K562 (cell line): ENCODE results near the gene STEAP3. TPM values are rescaled to one million over a fixed set of nuclear protein-coding genes. Genes with fewer than 3 reads are reported as not detected.

Source experiments
- ATAC-seq: fragments of 200-7000 bp; cut with Tn5 transposase; 3 replicates; pipeline ENCODE4 v1.9.1; 2020; ENCODE audit warnings: moderate library complexity
- BruUV-seq: library from RNA; stranded (reverse); fragments of 400-500 nt; replicated peaks from 2 replicates; lab custom pipeline; 2021; lab: Mats Ljungman, UMichigan
- CTCF ChIA-PET: fragments of 300-600 bp; formaldehyde crosslinking; extraction: SDS; loops from one replicate; lab custom pipeline; 2021; ENCODE audit warnings: low intra/inter-chr PET ratio; lab: Yijun Ruan, JAX
- POLR2A ChIA-PET: fragments of 300-600, 350-650 bp; sonication (Branson Sonifier 250); formaldehyde crosslinking; extraction: SDS; loops from one replicate; lab custom pipeline; 2021; ENCODE audit warnings: antibody characterized with exemption, inconsistent platforms; lab: Yijun Ruan, JAX
- DNase-seq, 4 experiments: peaks; one replicate each; pipeline versions ENCODE4 v3.0.0 to v3.0.0-alpha.2; 2011 to 2018; ENCODE audit warnings: low spot score in 3 of 4, mixed read lengths in 3 of 4; ENCODE audit errors: extremely low read depth in 1 of 4
- FAIRE-seq: peaks from 2 replicates; lab custom pipeline; 2011; peaks lifted over from hg19 to GRCh38; lab: Jason Lieb, UNC
- H2AFZ ChIP-seq: 2 replicates; pipeline ENCODE4 v1.6.0; 2011; ENCODE audit warnings: low read depth, low read length, control low read depth, inconsistent platforms
- H3K27ac ChIP-seq: fragments of 200-600 bp; 3 replicates; pipeline ENCODE4 v1.8.0; 2011; ENCODE audit warnings: low read depth, mild to moderate bottlenecking, control low read depth, inconsistent platforms, low read length, moderate library complexity, mixed read lengths; ENCODE audit errors: extremely low read depth
- H3K27me3 ChIP-seq, 2 experiments: fragments of 300-600 bp in 1 of 2; 2 replicates in 1 of 2; 3 replicates in 1 of 2; pipeline versions ENCODE4 v1.6.0 to v1.8.0; 2011; ENCODE audit warnings: inconsistent platforms in 2 of 2, low read length in 2 of 2, mild to moderate bottlenecking in 1 of 2, mixed read lengths in 1 of 2, moderate library complexity in 1 of 2; ENCODE audit not compliant: control insufficient read depth in 2 of 2, insufficient read depth in 2 of 2
- H3K36me3 ChIP-seq: fragments of 300-600 bp; 3 replicates; pipeline ENCODE4 v1.8.0; 2011; ENCODE audit warnings: mild to moderate bottlenecking, low read length, inconsistent platforms; ENCODE audit not compliant: control insufficient read depth, insufficient read depth
- H3K4me1 ChIP-seq, 2 experiments: fragments of 200-600 bp in 1 of 2; replicated peaks in 1 of 2; 2 replicates in 1 of 2; 3 replicates in 1 of 2; pipeline versions ENCODE4 v1.5.1 to v1.8.0; 2011; ENCODE audit warnings: inconsistent platforms in 2 of 2, low read length in 2 of 2, mild to moderate bottlenecking in 1 of 2, mixed read lengths in 1 of 2, moderate library complexity in 1 of 2; ENCODE audit not compliant: control insufficient read depth in 2 of 2, insufficient read depth in 2 of 2
- H3K4me2 ChIP-seq: 2 replicates; pipeline ENCODE4 v1.6.1; 2011; ENCODE audit warnings: low read length, control low read depth, inconsistent platforms, mixed read lengths; ENCODE audit not compliant: insufficient read depth
- H3K4me3 ChIP-seq: fragments of 200-600 bp; sonication (generic), shearing (Covaris generic); 2 replicates; pipeline ENCODE4 v1.5.1; 2016; ENCODE audit warnings: control low read depth, inconsistent platforms
- H3K79me2 ChIP-seq: fragments of 200-600 bp; 3 replicates; pipeline ENCODE4 v1.8.0; 2011; ENCODE audit warnings: low read length, inconsistent platforms; ENCODE audit not compliant: control insufficient read depth, insufficient read depth
- H3K9ac ChIP-seq, 2 experiments: 2 replicates each; pipeline versions ENCODE4 v1.6.0 to v1.6.1; 2011; ENCODE audit warnings: low read depth in 2 of 2, low read length in 2 of 2, control low read depth in 1 of 2, inconsistent platforms in 1 of 2, mild to moderate bottlenecking in 1 of 2, mixed read lengths in 1 of 2; ENCODE audit not compliant: insufficient read depth in 1 of 2
- H3K9me1 ChIP-seq: one replicate; pipeline ENCODE4 v1.6.0; 2011; ENCODE audit warnings: inconsistent platforms, mild to moderate bottlenecking, low read length, moderate library complexity; ENCODE audit not compliant: control insufficient read depth, insufficient read depth
- H3K9me3 ChIP-seq: replicated peaks from 2 replicates; pipeline ENCODE4 v1.5.1; 2011; ENCODE audit warnings: low read depth, low read length, inconsistent platforms; ENCODE audit not compliant: control insufficient read depth, insufficient read depth
- H4K20me1 ChIP-seq: replicated peaks from 2 replicates; pipeline ENCODE4 v1.6.1; 2011; ENCODE audit warnings: low read length, inconsistent platforms, mixed read lengths; ENCODE audit not compliant: control insufficient read depth, insufficient read depth
- BRCA1 ChIP-seq, 2 experiments: fragments of 450-650 bp in 1 of 2; sonication (generic) in 1 of 2; formaldehyde crosslinking in 1 of 2; IDR thresholded peaks; 2 replicates each; pipeline versions ENCODE4 v1.5.0 to v1.6.1; 2017 to 2020; ENCODE audit warnings: mild to moderate bottlenecking in 1 of 2, missing genetic modification reagents in 1 of 2
- FOXA3 ChIP-seq, 2 experiments: fragments of 450-650 bp in 1 of 2; sonication (generic) in 1 of 2; formaldehyde crosslinking; IDR thresholded peaks in 1 of 2; conservative IDR thresholded peaks in 1 of 2; 2 replicates each; pipeline versions ENCODE4 v1.4.0 to v1.8.0; 2020 to 2022; ENCODE audit warnings: mild to moderate bottlenecking in 2 of 2, missing genetic modification reagents in 1 of 2
- L3MBTL2 ChIP-seq: fragments of 450-650 bp; IDR thresholded peaks from 2 replicates; pipeline ENCODE4 v1.6.1; 2016; ENCODE audit warnings: mild to moderate bottlenecking, moderate library complexity
- NR2C1 ChIP-seq, 2 experiments: fragments of 450-650 bp; IDR thresholded peaks; 2 replicates each; pipeline ENCODE4 v1.6.1; 2017; ENCODE audit warnings: mild to moderate bottlenecking in 2 of 2, antibody characterized with exemption in 1 of 2, inconsistent platforms in 1 of 2, missing compliant biosample characterization in 1 of 2, missing genetic modification characterization in 1 of 2
- RBM15 ChIP-seq: fragments of 200-400 bp; formaldehyde crosslinking; IDR thresholded peaks from 2 replicates; pipeline ENCODE4 v1.6.1; 2018; ENCODE audit warnings: mild to moderate bottlenecking, low read length, moderate library complexity; ENCODE audit not compliant: insufficient read depth
- TAF1 ChIP-seq: IDR thresholded peaks from 2 replicates; pipeline ENCODE4 v1.6.1; 2011; ENCODE audit warnings: mild to moderate bottlenecking, low read length, moderate library complexity; ENCODE audit not compliant: insufficient read depth, control insufficient read depth, severe bottlenecking; ENCODE audit errors: extremely low read depth
- ZNF133 ChIP-seq: fragments of 250-450 bp; sonication (Bioruptor Pico); IDR thresholded peaks from 2 replicates; pipeline ENCODE4 v1.4.0; 2020; ENCODE audit warnings: mild to moderate bottlenecking
- ZNF174 ChIP-seq: fragments of 250-450 bp; sonication (Bioruptor Pico); IDR thresholded peaks from 2 replicates; pipeline ENCODE4 v1.4.0; 2020; ENCODE audit warnings: mild to moderate bottlenecking
- WGBS: fragments of 100-300 bp; shearing (Covaris generic); methylation state at CpG from one replicate; pipeline ENCODE4 v1.1.6; 2016; ENCODE audit warnings: low coverage, mixed read lengths; ENCODE audit not compliant: insufficient coverage; ENCODE audit errors: missing lambda C conversion rate; 5-methylcytosine and 5-hydroxymethylcytosine counted together
- in situ Hi-C: fragments of 300-500 bp; cut with MboI; formaldehyde crosslinking; loops from 4 replicates; pipeline ENCODE4 v1.15.0; 2018; ENCODE audit warnings: inconsistent platforms, mixed read lengths
- intact Hi-C: fragments of 100-400 bp; cut with micrococcal nuclease; formaldehyde crosslinking; loops from 2 replicates; pipeline ENCODE4 v1.14.2; 2022
- polyA plus RNA-seq, 8 experiments: library from polyadenylated mRNA; depleted of rRNA in 4 of 8; stranded (reverse) in 5 of 8; unstranded in 3 of 8; fragments of >200 nt; fragmentation: Nextera tagmentation in 2 of 8; fragmentation: Illumina TruSeq in 1 of 8; extraction: Ambion mirVana in 2 of 8; extraction: Trizol in 1 of 8; gene quantifications; 2 replicates each; pipeline versions ENCODE4 v1.2.1 to v1.2.3, GENCODE V29; 2011 to 2014; ENCODE audit warnings: inconsistent platforms in 1 of 8, missing spikeins in 1 of 8
- total RNA-seq, 7 experiments: library from RNA; depleted of rRNA in 6 of 7; stranded (reverse); fragments of >200 nt in 6 of 7; fragmentation: Illumina TruSeq in 2 of 7; extraction: Trizol in 2 of 7; gene quantifications; 2 replicates each; pipeline versions ENCODE4 v1.2.1 to v1.2.3, GENCODE V29; 2011 to 2021; ENCODE audit warnings: low replicate concordance in 1 of 7
- TF ChIP-seq, protein P1 (sequence below): fragments of 450-650 bp; IDR thresholded peaks from 2 replicates; pipeline ENCODE4 v1.6.1; 2018; ENCODE audit not compliant: partially characterized antibody
- TF ChIP-seq, protein P2 (sequence below): fragments of 450-650 bp; formaldehyde crosslinking; conservative IDR thresholded peaks from 2 replicates; pipeline ENCODE4 v1.4.0; 2022; ENCODE audit warnings: mild to moderate bottlenecking, missing genetic modification characterization
- TF ChIP-seq, protein P3 (sequence below): fragments of 450-650 bp; formaldehyde crosslinking; IDR thresholded peaks from 2 replicates; pipeline ENCODE4 v1.4.0; 2020; ENCODE audit warnings: mild to moderate bottlenecking, moderate library complexity
- TF ChIP-seq, protein P4 (sequence below): fragments of 450-650 bp; formaldehyde crosslinking; IDR thresholded peaks from 2 replicates; pipeline ENCODE4 v1.4.0; 2022; ENCODE audit warnings: missing genetic modification characterization

Gene STEAP3
- total and polyA plus RNA-seq, 9 of the 15 experiments (the other 6 are each of a cell fraction or from before 2014, with no cell fraction given): 1.8 to 31.6 (median 9.0) TPM

DNA sequence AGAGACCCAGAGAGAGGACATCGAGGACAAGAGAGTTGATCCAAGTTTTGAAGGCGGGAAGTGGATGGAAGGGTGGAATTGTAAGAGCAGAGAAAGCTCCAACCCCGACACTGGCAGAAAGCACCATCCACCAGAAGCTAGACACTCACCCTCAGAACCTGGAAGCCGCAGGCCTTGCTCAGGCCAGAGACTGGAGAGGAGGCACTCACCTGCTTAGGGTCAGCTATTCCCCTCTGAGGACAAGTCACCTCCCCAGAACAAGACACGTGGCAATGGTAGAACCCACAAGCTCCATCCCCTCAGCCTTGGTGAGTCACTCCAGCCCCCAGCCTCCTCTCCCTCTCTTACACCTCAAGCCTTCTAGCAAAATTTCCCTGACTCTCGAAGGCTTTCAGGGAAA, 64.9 kb downstream of the STEAP3 start (continued):
- TF ChIP-seq, protein P1, sequence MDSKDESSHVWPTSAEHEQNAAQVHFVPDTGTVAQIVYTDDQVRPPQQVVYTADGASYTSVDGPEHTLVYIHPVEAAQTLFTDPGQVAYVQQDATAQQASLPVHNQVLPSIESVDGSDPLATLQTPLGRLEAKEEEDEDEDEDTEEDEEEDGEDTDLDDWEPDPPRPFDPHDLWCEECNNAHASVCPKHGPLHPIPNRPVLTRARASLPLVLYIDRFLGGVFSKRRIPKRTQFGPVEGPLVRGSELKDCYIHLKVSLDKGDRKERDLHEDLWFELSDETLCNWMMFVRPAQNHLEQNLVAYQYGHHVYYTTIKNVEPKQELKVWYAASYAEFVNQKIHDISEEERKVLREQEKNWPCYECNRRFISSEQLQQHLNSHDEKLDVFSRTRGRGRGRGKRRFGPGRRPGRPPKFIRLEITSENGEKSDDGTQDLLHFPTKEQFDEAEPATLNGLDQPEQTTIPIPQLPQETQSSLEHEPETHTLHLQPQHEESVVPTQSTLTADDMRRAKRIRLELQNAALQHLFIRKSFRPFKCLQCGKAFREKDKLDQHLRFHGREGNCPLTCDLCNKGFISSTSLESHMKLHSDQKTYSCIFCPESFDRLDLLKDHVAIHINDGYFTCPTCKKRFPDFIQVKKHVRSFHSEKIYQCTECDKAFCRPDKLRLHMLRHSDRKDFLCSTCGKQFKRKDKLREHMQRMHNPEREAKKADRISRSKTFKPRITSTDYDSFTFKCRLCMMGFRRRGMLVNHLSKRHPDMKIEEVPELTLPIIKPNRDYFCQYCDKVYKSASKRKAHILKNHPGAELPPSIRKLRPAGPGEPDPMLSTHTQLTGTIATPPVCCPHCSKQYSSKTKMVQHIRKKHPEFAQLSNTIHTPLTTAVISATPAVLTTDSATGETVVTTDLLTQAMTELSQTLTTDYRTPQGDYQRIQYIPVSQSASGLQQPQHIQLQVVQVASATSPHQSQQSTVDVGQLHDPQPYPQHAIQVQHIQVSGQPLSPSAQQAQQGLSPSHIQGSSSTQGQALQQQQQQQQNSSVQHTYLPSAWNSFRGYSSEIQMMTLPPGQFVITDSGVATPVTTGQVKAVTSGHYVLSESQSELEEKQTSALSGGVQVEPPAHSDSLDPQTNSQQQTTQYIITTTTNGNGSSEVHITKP: peak; percentile 26
- peak; percentile 38; the same call in 1 of the 2 replicates for TF ChIP-seq L3MBTL2

DNA sequence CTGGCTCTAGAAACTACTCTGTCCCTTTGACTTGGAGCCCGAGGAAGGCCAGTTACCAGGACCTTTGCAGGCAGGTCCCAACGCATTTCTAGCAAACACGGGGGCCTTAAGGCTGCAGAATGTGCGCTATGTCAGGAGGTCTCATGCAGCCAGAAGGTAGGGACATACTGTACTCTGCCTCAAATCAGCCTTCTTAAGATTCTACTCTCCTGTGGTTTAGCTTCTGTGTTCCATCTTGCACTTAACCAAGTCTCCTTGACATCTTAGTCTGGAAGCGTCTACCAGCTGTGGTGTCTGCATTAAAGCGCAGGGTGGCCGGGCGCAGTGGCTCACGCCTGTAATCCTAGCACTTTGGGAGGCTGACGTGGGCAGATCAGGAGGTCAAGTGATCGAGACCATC, 65.5 kb downstream of the STEAP3 start:
- Histone ChIP-seq H3K4me3 (no peak overlapping the region), H3K4me1 (no peaks in the 10 kb centered on the region; a peak in 1 of 5 replicates), H3K9me1 (no peaks in the 10 kb centered on the region), H3K27ac (no peak overlapping the region), H3K4me2 (no peak overlapping the region), H3K79me2 (no peaks in the 10 kb centered on the region), H4K20me1 (no peaks in the 10 kb centered on the region), H3K27me3 (peaks cover 21 to 57% of the 10 kb centered on the region in 2 experiments), H3K9ac (no peak overlapping the region), H3K9me3 (no peaks in the 10 kb centered on the region), H3K36me3 (no peaks in the 10 kb centered on the region), H2AFZ (no peak overlapping the region)
- DNase-seq (no peak), FAIRE-seq (peak; percentile 6), ATAC-seq (no peak)
- WGBS: 26% methylated on average over 11 of the region's 11 CpGs
- POLR2A ChIA-PET: interaction anchor here (1.9 kb wide), 1 partner anchor 63 kb away, joined by 4 read pairs; no protein-coding TSS in a partner anchor
- intact Hi-C loops: loop anchor here (5.0 kb wide), 1 partner anchor 277 kb away; no protein-coding TSS in a partner anchor
- CTCF ChIA-PET: no interaction called here
- no TSS peak for BruUV-seq
- in situ Hi-C loops: loop anchor here (25.0 kb wide), 2 partner anchors 277 to 402 kb away; no protein-coding TSS in a partner anchor
- TF ChIP-seq, protein P2, sequence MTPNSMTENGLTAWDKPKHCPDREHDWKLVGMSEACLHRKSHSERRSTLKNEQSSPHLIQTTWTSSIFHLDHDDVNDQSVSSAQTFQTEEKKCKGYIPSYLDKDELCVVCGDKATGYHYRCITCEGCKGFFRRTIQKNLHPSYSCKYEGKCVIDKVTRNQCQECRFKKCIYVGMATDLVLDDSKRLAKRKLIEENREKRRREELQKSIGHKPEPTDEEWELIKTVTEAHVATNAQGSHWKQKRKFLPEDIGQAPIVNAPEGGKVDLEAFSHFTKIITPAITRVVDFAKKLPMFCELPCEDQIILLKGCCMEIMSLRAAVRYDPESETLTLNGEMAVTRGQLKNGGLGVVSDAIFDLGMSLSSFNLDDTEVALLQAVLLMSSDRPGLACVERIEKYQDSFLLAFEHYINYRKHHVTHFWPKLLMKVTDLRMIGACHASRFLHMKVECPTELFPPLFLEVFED (CRISPR knock-in tag): no peak
- TF ChIP-seq, protein P3, sequence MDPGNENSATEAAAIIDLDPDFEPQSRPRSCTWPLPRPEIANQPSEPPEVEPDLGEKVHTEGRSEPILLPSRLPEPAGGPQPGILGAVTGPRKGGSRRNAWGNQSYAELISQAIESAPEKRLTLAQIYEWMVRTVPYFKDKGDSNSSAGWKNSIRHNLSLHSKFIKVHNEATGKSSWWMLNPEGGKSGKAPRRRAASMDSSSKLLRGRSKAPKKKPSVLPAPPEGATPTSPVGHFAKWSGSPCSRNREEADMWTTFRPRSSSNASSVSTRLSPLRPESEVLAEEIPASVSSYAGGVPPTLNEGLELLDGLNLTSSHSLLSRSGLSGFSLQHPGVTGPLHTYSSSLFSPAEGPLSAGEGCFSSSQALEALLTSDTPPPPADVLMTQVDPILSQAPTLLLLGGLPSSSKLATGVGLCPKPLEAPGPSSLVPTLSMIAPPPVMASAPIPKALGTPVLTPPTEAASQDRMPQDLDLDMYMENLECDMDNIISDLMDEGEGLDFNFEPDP (CRISPR knock-in tag): no peak
- TF ChIP-seq, protein P4, sequence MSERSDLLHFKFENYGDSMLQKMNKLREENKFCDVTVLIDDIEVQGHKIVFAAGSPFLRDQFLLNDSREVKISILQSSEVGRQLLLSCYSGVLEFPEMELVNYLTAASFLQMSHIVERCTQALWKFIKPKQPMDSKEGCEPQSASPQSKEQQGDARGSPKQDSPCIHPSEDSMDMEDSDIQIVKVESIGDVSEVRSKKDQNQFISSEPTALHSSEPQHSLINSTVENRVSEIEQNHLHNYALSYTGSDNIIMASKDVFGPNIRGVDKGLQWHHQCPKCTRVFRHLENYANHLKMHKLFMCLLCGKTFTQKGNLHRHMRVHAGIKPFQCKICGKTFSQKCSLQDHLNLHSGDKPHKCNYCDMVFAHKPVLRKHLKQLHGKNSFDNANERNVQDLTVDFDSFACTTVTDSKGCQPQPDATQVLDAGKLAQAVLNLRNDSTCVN (CRISPR knock-in tag): no peak
- TF ChIP-seq TAF1: no peak
- no peak for TF ChIP-seq NR2C1 (IDR thresholded peaks at IDR 0.05)
- no peak for TF ChIP-seq NR2C1 (tag; IDR thresholded peaks at IDR 0.05)
- TF ChIP-seq ZNF133 (CRISPR knock-in tag): no peak
- TF ChIP-seq ZNF174 (CRISPR knock-in tag): no peak
- TF ChIP-seq FOXA3 (CRISPR knock-in tag; conservative IDR thresholded peaks at IDR 0.05 in 1 of 2, IDR thresholded peaks at IDR 0.05 in 1 of 2): no peak
- no peak for TF ChIP-seq RBM15
- no peak for TF ChIP-seq BRCA1 (IDR thresholded peaks at IDR 0.05)
- TF ChIP-seq BRCA1 (CRISPR knock-in tag; IDR thresholded peaks at IDR 0.05): no peak
